ENCODE measurements around the gene ACOXL.
"Not testable (repeated sequence)": the region's sequence is repeated elsewhere in the genome, so short reads cannot be mapped to it uniquely, and the experiment has no call there.

ACOXL gene

GRCh38 chr2:111042261-111042660, 309.9 kb downstream of the ACOXL start:
- no peak for DNase-seq (ENCODE audit: low spot score)

- DNase-seq (ENCODE audit: low spot score), result no peak
Observed at GRCh38 chr2:111042772-111043771, 310.7 kb downstream of the ACOXL start.

GRCh38 chr2:111044066-111044465, 311.7 kb downstream of the ACOXL start:
- no peak for DNase-seq (ENCODE audit: low spot score)

GRCh38 chr2:111045236-111045635, 312.9 kb downstream of the ACOXL start:
- not testable (repeated sequence) for DNase-seq (ENCODE audit: low spot score)

GRCh38 chr2:111045771-111046444, 313.5 kb downstream of the ACOXL start:
- DNase-seq (ENCODE audit: low spot score), result no peak

GRCh38 chr2:111046670-111047069, 314.3 kb downstream of the ACOXL start:
- no peak for DNase-seq (ENCODE audit: low spot score)

GRCh38 chr2:111048856-111049768, 316.7 kb downstream of the ACOXL start:
- DNase-seq (ENCODE audit: low spot score), result no peak

- peak; percentile 37 for DNase-seq (ENCODE audit: low spot score)
Observed at GRCh38 chr2:111049792-111050640, 317.6 kb downstream of the ACOXL start.

GRCh38 chr2:111050701-111051376, 318.5 kb downstream of the ACOXL start:
- no peak for DNase-seq (ENCODE audit: low spot score)

- no peak for DNase-seq (ENCODE audit: low spot score)
Observed at GRCh38 chr2:111052621-111053020, 320.2 kb downstream of the ACOXL start.

- DNase-seq (ENCODE audit: low spot score), result no peak
Observed at GRCh38 chr2:111053266-111053665, 320.9 kb downstream of the ACOXL start.

GRCh38 chr2:111053825-111054515, 321.6 kb downstream of the ACOXL start:
- no peak for DNase-seq (ENCODE audit: low spot score)

GRCh38 chr2:111054791-111055691, 322.7 kb downstream of the ACOXL start:
- no peak for DNase-seq (ENCODE audit: low spot score)

GRCh38 chr2:111055735-111056134, 323.4 kb downstream of the ACOXL start:
- DNase-seq (ENCODE audit: low spot score), result no peak

GRCh38 chr2:111057045-111057444, 324.7 kb downstream of the ACOXL start:
- DNase-seq (ENCODE audit: low spot score), result no peak

- DNase-seq (ENCODE audit: low spot score), result no peak
Observed at GRCh38 chr2:111057721-111058120, 325.3 kb downstream of the ACOXL start.

- no peak for DNase-seq (ENCODE audit: low spot score)
Observed at GRCh38 chr2:111058264-111058663, 325.9 kb downstream of the ACOXL start.

GRCh38 chr2:111061191-111061590, 328.8 kb downstream of the ACOXL start:
- no peak for DNase-seq (ENCODE audit: low spot score)

GRCh38 chr2:111062417-111062816, 330.0 kb downstream of the ACOXL start:
- DNase-seq (ENCODE audit: low spot score), result no peak

Data from LoVo (cell line).